A549 (cell line): Measurements from ENCODE around the gene RPL22. TPM values are rescaled to one million over a fixed set of nuclear protein-coding genes. Genes with fewer than 3 reads are reported as not detected.

ENCODE experiments used
- ATAC-seq, 2 experiments: fragments of 200-7000 bp in 1 of 2; fragments of >200 bp in 1 of 2; cut with Nextera tagmentation in 1 of 2; cut with Tn5 transposase in 1 of 2; 3 replicates each; pipeline versions ENCODE4 v1.8.0 to v1.9.1; 2018 to 2020; ENCODE audit warnings: mild to moderate bottlenecking in 1 of 2, moderate library complexity in 1 of 2
- CTCF ChIA-PET: fragments of 300-600 bp; sonication (Branson Sonifier 250); formaldehyde crosslinking; extraction: SDS; loops from one replicate; lab custom pipeline; 2021; ENCODE audit warnings: antibody characterized with exemption, inconsistent platforms; lab: Yijun Ruan, JAX
- POLR2A ChIA-PET: fragments of 350-600 bp; formaldehyde crosslinking; extraction: SDS; loops from one replicate; lab custom pipeline; 2021; ENCODE audit warnings: antibody characterized with exemption, inconsistent platforms; lab: Yijun Ruan, JAX
- DNase-seq, 2 experiments: peaks; one replicate each; pipeline versions ENCODE4 v3.0.0 to v3.0.0-alpha.2; 2011 to 2016; ENCODE audit warnings: low read depth in 1 of 2, low spot score in 1 of 2
- FAIRE-seq: peaks from 2 replicates; lab custom pipeline; 2011; peaks lifted over from hg19 to GRCh38; lab: Jason Lieb, UNC
- H3K27ac ChIP-seq, 2 experiments: fragments of >200 bp; sonication (Bioruptor Twin); formaldehyde crosslinking; 3 replicates each; pipeline ENCODE4 v1.5.1; 2016 to 2017
- H3K4me1 ChIP-seq: fragments of >200 bp; sonication (Bioruptor Twin); formaldehyde crosslinking; 3 replicates; pipeline ENCODE4 v1.6.1; 2016
- H3K4me2 ChIP-seq: fragments of >200 bp; sonication (Bioruptor Twin); formaldehyde crosslinking; 3 replicates; pipeline ENCODE4 v1.6.1; 2016
- H3K4me3 ChIP-seq: fragments of >200 bp; sonication (Bioruptor Twin); formaldehyde crosslinking; 3 replicates; pipeline ENCODE4 v1.5.1; 2016
- H3K9me3 ChIP-seq: fragments of >200 bp; sonication (Bioruptor Twin); formaldehyde crosslinking; 3 replicates; pipeline ENCODE4 v1.6.1; 2016
- BCL3 ChIP-seq: fragments of >200 bp; sonication (Bioruptor Twin); formaldehyde crosslinking; IDR thresholded peaks from 3 replicates; pipeline ENCODE4 v1.6.1; 2016
- CBX2 ChIP-seq: fragments of 200-600 bp; sonication (generic); IDR thresholded peaks from 2 replicates; pipeline ENCODE4 v1.6.1; 2016; ENCODE audit warnings: low read depth, mild to moderate bottlenecking, borderline replicate concordance
- EHF ChIP-seq: fragments of 250-450 bp; sonication (Bioruptor Pico); IDR thresholded peaks from 2 replicates; pipeline ENCODE4 v1.5.0; 2020; ENCODE audit warnings: mild to moderate bottlenecking
- EHMT2 ChIP-seq: fragments of 200-600 bp; sonication (generic); IDR thresholded peaks from 2 replicates; pipeline ENCODE4 v1.6.1; 2016; ENCODE audit warnings: antibody characterized with exemption, low read depth, mild to moderate bottlenecking, moderate library complexity
- FOSB ChIP-seq: fragments of 250-450 bp; sonication (Bioruptor Pico); IDR thresholded peaks from 2 replicates; pipeline ENCODE4 v1.5.0; 2020; ENCODE audit warnings: mild to moderate bottlenecking, moderate library complexity
- FOSL2 ChIP-seq, 2 experiments: fragments of 450-650 bp in 1 of 2; fragments of >200 bp in 1 of 2; sonication (Bioruptor Twin) in 1 of 2; formaldehyde crosslinking; IDR thresholded peaks; 2 replicates each; pipeline versions ENCODE4 v1.5.0 to v1.6.1; 2016 to 2020; ENCODE audit warnings: mild to moderate bottlenecking in 1 of 2, moderate library complexity in 1 of 2
- HDAC2 ChIP-seq: fragments of 200-600 bp; sonication (generic); IDR thresholded peaks from 2 replicates; pipeline ENCODE4 v1.6.1; 2016
- HEYL ChIP-seq: fragments of 250-450 bp; sonication (Bioruptor Pico); IDR thresholded peaks from 2 replicates; pipeline ENCODE4 v1.8.0; 2021; ENCODE audit warnings: mild to moderate bottlenecking, moderate library complexity
- HMGXB4 ChIP-seq: fragments of 250-450 bp; sonication (Bioruptor Pico); IDR thresholded peaks from 2 replicates; pipeline ENCODE4 v1.5.0; 2021; ENCODE audit warnings: mild to moderate bottlenecking, moderate library complexity, borderline replicate concordance
- HOXB13 ChIP-seq: fragments of 250-450 bp; sonication (Bioruptor Pico); IDR thresholded peaks from 2 replicates; pipeline ENCODE4 v1.5.0; 2020; ENCODE audit warnings: low read depth, mild to moderate bottlenecking, moderate library complexity
- HOXB5 ChIP-seq: fragments of 250-450 bp; sonication (Bioruptor Pico); IDR thresholded peaks from 2 replicates; pipeline ENCODE4 v1.5.0; 2020; ENCODE audit warnings: mild to moderate bottlenecking, moderate library complexity
- KDM1A ChIP-seq: fragments of 200-600 bp; sonication (generic); IDR thresholded peaks from 2 replicates; pipeline ENCODE4 v1.6.1; 2016; ENCODE audit warnings: low read depth, mild to moderate bottlenecking
- MAX ChIP-seq: IDR thresholded peaks from 2 replicates; pipeline ENCODE4 v1.6.1; 2012
- PHF8 ChIP-seq: fragments of 200-600 bp; sonication (generic); IDR thresholded peaks from 2 replicates; pipeline ENCODE4 v1.6.1; 2016; ENCODE audit warnings: low read depth, mild to moderate bottlenecking, antibody characterized with exemption, moderate library complexity, borderline replicate concordance
- POLR2A ChIP-seq: IDR thresholded peaks from 2 replicates; pipeline ENCODE4 v1.6.1; 2012; ENCODE audit warnings: mild to moderate bottlenecking, low read length
- REST ChIP-seq: fragments of 200-600 bp; sonication (generic); IDR thresholded peaks from 2 replicates; pipeline ENCODE4 v1.6.1; 2016; ENCODE audit warnings: antibody characterized with exemption, mild to moderate bottlenecking, moderate library complexity
- RFX5 ChIP-seq: fragments of 450-650 bp; IDR thresholded peaks from 2 replicates; pipeline ENCODE4 v1.7.1; 2014; ENCODE audit warnings: antibody characterized with exemption, mild to moderate bottlenecking, moderate library complexity
- SREBF2 ChIP-seq: fragments of 450-650 bp; IDR thresholded peaks from 2 replicates; pipeline ENCODE4 v1.6.1; 2014; ENCODE audit warnings: mild to moderate bottlenecking, moderate library complexity
- TFCP2L1 ChIP-seq: fragments of 250-450 bp; sonication (Bioruptor Pico); IDR thresholded peaks from 2 replicates; pipeline ENCODE4 v1.5.0; 2021; ENCODE audit warnings: mild to moderate bottlenecking
- TP53 ChIP-seq: fragments of 250-450 bp; sonication (Bioruptor Pico); IDR thresholded peaks from 2 replicates; pipeline ENCODE4 v1.5.0; 2021; ENCODE audit warnings: mild to moderate bottlenecking, moderate library complexity
- ZC3H11A ChIP-seq: fragments of 450-650 bp; IDR thresholded peaks from 2 replicates; pipeline ENCODE4 v1.6.1; 2014; ENCODE audit warnings: antibody characterized with exemption, mild to moderate bottlenecking
- ZFP36 ChIP-seq: fragments of 450-650 bp; IDR thresholded peaks from 2 replicates; pipeline ENCODE4 v1.6.1; 2014; ENCODE audit warnings: borderline replicate concordance; ENCODE audit not compliant: partially characterized antibody
- WGBS: methylation state at CpG from one replicate; pipeline ENCODE4 v1.1.6; 2017; ENCODE audit errors: missing lambda C conversion rate; 5-methylcytosine and 5-hydroxymethylcytosine counted together
- polyA plus RNA-seq, 4 experiments: library from polyadenylated mRNA; depleted of rRNA in 3 of 4; stranded (reverse); fragments of >200 nt; fragmentation: RNase III in 1 of 4; extraction: RNeasy Plus Mini Kit Qiagen cat#74134 plus additional on column Dnase treatment in 1 of 4; gene quantifications; 2 replicates in 3 of 4; 3 replicates in 1 of 4; pipeline ENCODE4 v1.2.3, GENCODE V29; 2011 to 2017

RPL22 gene
- polyA plus RNA-seq, 2 of the 4 experiments (the other 2 are of a cell fraction): 373 to 377 TPM

- 33% methylated on average over 1 of the region's 1 CpG for WGBS
- TF ChIP-seq PHF8 (no peak), EHF (CRISPR knock-in tag) (no peak), FOSL2 (IDR thresholded peaks at IDR 0.05) (no peak), FOSL2 (CRISPR knock-in tag; IDR thresholded peaks at IDR 0.05) (no peak), SREBF2 (no peak), MAX (no peak), HDAC2 (no peak)
- ChIA-PET POLR2A (no interaction called here), CTCF (interaction anchor here (0.9 kb wide), 1 partner anchor 13 kb away, joined by 5 read pairs; no protein-coding TSS in a partner anchor)
- H3K4me2 ChIP-seq: no peak overlapping the region
- no peaks in the 10 kb centered on the region for H3K9me3 ChIP-seq
- H3K4me3 ChIP-seq: no peak overlapping the region
- no peak for DNase-seq
- FAIRE-seq: no peak
- no peak overlapping the region for H3K27ac ChIP-seq
- no peak for ATAC-seq
- peaks cover 7% of the 10 kb centered on the region; the same call in 1 of the 3 replicates for H3K4me1 ChIP-seq
Measured at GRCh38 chr1:6233376-6233775, 34.0 kb upstream of the RPL22 start.

- FAIRE-seq (no peak), ATAC-seq (no peak), DNase-seq (no peak)
- H3K4me1 ChIP-seq: peaks cover 8% of the 10 kb centered on the region; the same call in 2 of the 3 replicates
- H3K9me3 ChIP-seq: no peaks in the 10 kb centered on the region
- TF ChIP-seq CBX2: no peak
- no peak for TF ChIP-seq BCL3
- no peak for TF ChIP-seq HOXB5 (CRISPR knock-in tag)
- TF ChIP-seq ZFP36: no peak
- TF ChIP-seq REST: no peak
- no peak for TF ChIP-seq RFX5
- no peak for TF ChIP-seq ZC3H11A
- TF ChIP-seq KDM1A: no peak
- TF ChIP-seq TFCP2L1: no peak
- no peak for TF ChIP-seq HEYL (CRISPR knock-in tag)
- TF ChIP-seq FOSB (CRISPR knock-in tag): no peak
- TF ChIP-seq PHF8: no peak
- no peak for TF ChIP-seq HMGXB4 (CRISPR knock-in tag)
- no peak for TF ChIP-seq POLR2A
- TF ChIP-seq TP53 (CRISPR knock-in tag): no peak
- no peak for TF ChIP-seq HOXB13 (CRISPR knock-in tag)
- TF ChIP-seq EHMT2: no peak
- ChIA-PET CTCF (interaction anchor here (0.7 to 1.8 kb wide), 5 partner anchors 18 to 21 kb away, joined by 3 to 5 read pairs (median 3); no protein-coding TSS in a partner anchor), POLR2A (interaction anchor here (0.9 to 1.8 kb wide), 2 partner anchors 9 to 10 kb away, joined by 3 to 7 read pairs; partner anchors contain the start of gene ICMT)
- H3K27ac ChIP-seq: no peak overlapping the region
- H3K4me2 ChIP-seq: no peak overlapping the region
- 95% methylated on average over 8 of the region's 8 CpGs for WGBS
- no peak overlapping the region for H3K4me3 ChIP-seq
Measured at GRCh38 chr1:6225651-6226050, 26.3 kb upstream of the RPL22 start.
